Activated naive CD8-positive, alpha-beta T cell treated with anti-CD3 and anti-CD28 coated beads, Interleukin-2, amount 50 U/mL, for 16 hours (primary cell): ENCODE results near the gene SMIM14.
"Not testable (repeated sequence)": the region's sequence is repeated elsewhere in the genome, so short reads cannot be mapped to it uniquely, and the experiment has no call there.

Experiments used
- DNase-seq: peaks from one replicate; pipeline ENCODE4 v3.0.0-alpha.2; 2020; ENCODE audit warnings: low read depth, low spot score

The SMIM14 gene

DNA sequence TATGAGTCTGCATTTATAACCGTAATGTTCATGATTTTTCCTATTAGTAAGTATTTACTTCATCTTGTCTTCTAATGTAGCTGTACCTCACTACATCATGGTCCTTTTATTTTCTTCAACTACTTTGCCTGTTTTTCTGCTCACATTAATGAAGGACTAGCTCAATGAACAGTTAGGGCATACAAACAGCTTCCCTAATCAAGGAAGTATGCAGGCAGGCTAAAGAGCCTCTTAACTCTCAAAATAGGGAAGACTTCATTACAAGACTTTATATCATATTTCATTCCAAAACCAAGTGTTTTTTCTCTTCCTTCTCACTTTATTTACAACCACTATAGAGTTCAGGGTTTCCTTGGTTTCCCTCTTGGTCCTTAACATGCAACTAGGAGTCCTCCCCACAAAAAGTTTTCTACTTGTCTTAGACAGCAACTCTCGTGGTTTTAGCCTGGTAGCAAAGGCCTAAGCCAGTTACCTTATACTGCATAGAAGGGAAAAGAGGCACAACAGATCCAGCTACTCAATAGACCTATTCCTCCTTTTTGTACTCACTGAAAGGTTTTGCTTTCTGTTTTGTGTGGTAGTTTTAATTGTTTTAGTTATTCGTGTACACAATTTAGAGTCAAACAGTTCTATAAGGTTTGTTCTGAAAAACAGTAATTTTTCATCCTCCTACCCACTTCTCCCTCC, 40.8 kb downstream of the SMIM14 start:
- no peak for DNase-seq

DNA sequence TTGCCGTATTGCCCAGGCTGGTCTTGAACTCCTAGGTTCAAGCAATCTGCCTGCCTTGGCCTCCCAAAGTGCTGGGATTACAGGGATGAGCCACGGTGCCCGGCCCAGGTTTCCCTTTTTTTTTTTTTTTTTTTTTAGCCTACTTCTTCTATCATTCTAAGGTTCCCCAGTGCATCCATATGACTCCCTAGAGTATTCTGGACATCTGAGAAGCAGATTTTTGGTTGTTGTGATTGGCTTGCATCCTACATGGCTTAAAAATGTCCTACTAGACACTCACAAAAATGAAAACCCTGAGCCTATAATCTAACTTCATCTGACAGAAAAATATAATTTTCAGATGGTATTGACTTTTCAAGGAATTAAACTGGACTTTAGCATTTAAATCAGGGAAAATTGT, 41.7 kb downstream of the SMIM14 start:
- no peak for DNase-seq

DNA sequence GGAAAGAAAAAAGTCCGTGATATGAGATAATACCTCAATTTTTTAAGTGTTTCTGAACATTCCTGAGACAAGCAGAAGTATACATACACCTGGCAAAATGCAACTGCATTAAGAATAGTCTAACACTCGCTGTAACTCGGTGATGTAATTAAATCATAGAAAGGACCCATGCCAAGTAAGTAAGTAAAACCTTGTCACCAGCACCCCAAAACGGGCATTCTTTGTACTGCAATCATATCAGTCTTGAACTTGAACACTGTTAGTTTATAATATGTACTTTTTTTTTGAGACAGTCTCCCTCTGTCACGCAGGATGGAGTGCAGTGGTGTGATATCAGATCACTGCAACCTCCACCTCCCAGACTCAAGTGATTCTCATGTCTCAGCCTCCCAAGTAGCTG, 47.4 kb downstream of the SMIM14 start:
- DNase-seq, result no peak

DNA sequence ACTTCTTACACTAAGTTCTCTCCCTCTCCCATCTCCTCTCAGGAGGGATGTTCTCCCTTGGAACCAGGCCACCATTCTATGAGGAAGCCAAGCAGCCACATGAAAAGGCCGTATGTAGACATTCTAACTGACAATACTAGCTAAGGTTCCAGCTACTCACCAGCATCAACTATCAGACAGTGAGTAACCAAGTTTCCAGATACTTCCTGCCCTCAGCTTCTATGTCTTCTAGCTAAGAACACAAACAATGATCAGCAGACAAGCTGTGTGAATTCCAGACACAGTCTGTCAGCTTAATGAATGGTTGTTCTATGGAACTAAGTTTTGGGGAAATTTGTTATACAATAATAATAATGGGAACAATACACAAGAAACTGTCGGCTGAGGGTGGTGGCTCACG, 50.8 kb downstream of the SMIM14 start:
- DNase-seq, result no peak

DNA sequence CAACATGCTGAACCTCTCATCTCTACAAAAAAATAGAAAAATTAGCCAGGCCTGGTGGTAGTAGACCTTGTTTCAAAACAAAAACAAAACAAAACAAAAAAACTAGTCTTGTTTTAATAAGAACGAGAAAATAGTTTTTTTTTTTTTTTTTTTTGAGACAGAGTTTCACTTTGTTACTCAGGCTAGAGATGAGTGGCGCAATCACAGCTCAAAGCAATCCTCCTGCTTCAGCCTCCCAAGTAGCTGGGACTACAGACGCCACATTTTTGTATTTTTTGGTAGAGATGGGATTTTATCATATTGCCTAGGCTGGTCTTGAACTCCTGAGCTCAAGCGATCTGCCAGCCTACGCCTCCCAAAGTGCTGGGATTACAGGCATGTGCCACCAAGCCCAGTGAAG, 63.7 kb downstream of the SMIM14 start:
- no peak for DNase-seq

DNA sequence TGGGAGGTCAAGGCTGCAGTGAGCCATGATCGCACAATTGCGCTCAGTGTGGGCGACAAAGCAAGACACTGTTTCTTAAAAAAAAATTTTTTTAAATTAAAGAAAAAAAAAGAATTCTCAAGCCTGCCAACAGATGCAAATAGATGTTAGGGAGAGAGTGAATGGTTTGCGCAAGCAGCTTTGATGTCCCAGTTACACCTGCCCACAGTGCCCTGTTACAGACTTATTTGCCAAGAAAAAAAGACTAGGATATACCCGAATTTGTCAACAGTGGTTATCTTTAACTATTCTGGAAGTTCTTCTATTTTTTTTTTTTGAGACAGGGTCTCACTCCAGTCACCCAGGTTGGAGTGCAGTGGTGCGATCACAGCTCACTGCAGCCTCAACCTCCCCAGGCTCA, 67.2 kb downstream of the SMIM14 start:
- no peak for DNase-seq

DNA sequence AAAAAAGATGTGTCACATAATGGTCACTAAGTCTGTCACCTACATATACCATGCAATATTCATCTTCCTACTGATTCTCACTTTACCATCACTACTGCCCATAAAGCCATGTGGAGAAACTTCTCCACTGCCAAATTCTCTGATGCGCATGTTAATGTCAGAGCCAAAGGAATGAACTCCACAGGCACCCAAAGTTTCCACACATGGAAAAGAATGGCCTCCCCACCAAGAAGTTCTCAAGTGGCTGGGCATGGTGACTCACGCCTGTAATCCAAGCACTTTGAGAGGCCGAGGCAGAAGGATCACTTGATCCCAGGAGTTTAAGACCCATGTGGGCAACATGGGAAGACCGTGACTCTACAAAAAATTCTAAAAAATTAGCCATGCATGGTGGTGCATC, 67.6 kb downstream of the SMIM14 start:
- no peak for DNase-seq

DNA sequence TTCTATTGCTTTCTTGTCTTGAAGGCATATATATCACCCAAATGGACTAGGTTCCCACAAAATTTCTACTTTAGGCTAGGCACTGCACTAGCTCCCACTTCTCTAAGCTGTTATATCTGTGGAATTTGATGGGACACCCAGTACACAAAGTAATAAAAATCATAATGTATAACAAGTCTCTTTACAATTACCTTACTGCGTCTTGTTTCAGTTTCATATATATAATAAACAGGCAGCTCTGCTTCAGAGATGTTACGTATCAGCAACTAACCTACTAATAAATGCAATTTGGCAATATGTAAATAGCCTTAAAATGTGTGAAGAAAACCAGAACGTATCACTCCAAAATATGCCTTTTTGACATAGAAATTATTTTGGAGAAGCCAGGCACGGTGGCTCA, 69.5 kb downstream of the SMIM14 start:
- no peak for DNase-seq

DNA sequence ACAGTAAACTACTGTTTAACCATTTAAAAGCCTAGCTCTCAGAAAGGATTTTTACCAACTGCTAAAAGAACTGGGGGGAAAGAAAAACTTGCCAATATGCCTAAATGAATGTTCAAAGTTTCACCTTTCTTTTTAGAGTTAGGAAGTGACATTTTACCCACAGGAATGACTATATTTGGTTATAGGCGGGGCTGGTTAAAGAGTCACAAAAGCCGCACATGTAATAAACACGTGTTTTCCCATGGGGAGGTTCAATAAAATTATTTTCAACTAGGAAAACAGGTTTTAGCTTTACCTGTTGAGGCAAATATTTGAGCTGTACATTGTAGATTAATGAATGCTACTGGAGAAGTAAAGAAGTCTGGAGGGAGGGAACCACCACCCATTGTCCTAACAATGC, 69.9 kb downstream of the SMIM14 start:
- DNase-seq, result no peak

DNA sequence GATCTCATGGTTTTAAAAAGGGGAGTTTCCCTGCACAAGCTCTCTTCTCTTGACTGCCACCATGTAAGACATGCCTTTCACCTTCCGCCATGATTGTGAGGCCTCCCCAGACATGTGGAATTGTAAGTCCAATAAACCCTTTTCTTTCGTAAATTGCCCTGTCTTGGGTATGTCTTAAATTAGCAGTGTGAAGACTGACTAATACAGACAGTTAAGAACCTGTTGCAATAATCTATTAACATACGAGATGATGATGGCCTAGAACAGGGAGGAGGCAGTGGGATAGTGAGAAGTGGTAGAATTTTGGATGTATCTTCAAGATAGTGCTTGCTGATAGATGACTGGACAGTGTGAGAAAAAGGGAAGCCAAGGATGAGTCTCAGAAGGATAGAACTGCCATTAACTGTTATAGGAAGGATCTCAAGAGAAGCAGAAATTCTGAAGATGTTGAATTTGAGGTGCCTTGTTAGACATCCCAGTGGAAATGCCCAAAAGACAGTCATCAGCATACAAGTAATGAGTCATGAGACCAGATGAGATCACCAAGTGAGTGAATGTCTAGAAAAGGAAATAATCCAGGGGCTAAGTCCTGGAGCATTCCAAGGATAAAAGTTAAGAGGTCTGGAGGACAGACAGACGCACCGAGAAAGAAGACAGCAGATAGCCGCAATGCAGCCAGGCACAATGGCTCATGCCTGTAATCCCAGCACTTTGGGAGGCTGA, 72.6 kb downstream of the SMIM14 start:
- DNase-seq, result no peak

DNA sequence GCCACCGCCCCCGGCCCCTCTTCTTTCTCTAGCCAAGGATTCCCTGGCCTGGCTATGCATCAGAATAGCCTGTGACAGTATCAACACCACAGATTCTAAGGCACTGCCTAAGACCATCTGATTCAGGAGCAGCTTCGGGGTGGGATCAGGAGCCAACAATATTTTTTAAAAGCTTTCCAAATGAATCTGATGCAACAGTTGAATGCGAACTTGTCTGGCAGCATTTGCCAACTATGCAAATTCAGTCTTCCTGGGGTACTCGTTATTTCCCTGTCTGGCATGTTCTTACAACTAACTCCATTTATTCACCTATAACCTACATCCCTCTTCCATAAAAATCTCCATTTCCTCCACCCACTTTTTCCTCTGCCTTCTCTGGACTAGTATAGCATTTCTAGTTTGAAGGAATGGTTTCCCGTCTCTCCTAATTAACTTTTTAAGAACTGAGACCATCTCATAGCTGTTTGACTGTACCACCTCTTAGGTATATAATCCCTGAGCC, 75.3 kb downstream of the SMIM14 start:
- no peak for DNase-seq

DNA sequence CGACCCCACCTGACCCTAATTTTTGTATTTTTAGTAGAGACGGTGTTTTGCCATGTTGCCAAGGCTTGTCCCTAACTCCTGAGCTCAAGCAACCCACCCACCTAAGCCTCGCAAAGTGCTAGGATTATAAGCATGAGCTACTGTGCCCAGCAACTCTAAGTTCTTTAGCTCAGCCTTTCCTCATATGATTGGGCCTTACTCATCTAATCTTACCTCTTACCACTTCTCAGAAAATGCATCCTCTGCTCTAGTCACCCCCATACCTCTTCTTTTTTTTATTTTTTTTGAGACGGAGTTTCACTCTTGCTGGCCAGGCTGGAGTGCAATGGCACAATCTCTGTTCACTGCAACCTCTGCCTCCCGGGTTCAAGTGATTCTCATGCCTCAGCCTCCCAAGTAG, 75.9 kb downstream of the SMIM14 start:
- DNase-seq, result no peak

DNA sequence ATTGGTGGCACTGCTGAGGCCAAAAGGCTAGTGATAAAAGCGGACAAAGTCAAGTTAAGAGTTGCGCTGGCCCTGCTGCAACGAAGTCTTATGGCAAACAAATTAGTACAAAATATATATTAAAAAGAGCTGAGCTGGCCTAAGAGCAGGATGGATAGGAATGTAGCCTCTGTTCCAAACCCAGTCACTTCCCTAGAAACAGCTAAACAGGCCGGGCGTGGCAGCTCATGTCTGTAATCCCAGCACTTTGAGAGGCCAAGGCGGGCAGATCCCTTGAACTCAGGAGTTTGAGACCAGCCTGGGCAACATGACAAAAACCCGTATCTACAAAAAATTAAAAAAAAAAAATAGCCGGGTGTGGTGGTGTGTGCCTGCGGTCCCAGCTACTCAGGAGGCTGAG, 79.0 kb downstream of the SMIM14 start:
- DNase-seq, result no peak

DNA sequence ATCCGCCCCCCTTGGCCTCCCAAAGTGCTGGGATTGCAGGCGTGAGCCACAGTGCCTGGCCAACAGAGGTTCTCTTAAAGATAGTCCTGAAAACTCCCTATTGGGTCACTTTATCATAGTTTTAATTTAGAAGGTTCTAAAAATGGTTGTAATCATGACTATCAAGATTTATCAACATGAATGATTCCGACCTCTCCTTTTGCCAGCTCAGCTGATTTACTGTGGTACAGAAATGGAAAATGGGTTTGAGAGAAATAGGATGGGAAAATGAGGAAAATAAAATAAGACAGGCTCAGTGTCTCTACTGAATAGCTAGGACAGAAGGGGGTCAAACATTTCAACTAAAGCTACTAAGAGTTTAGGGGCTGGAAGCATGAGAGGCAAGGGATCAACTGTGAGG, 83.2 kb downstream of the SMIM14 start:
- no peak for DNase-seq

DNA sequence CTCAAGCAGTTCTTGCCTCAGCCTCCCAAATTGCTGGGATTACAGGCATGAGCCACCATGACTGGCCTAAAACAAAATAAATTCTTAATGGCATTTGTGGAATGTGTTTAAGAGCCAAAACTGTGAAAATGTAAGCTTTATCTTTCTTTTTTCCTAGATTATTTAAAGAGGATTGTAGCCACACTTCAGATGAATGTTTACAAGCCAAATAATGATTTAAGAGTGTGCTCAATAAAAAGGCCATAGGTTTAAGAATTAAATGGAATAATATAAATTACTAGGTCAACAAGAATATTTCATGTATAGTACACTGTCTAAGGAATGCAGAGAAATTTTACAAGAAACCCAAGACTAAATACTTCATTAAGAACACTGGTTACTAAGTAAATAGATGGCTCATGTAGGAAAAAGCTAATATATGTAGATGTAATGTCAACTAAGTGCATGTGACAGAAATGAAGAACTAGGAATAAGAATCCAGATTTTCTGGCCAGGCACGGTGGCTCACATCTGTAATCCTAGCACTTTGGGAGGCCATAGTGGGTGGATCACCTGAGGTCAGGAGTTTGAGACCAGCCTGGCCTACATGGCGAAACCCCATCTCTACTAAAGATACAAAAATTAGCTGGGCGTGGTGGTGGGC, 90.1 kb downstream of the SMIM14 start:
- no peak for DNase-seq

DNA sequence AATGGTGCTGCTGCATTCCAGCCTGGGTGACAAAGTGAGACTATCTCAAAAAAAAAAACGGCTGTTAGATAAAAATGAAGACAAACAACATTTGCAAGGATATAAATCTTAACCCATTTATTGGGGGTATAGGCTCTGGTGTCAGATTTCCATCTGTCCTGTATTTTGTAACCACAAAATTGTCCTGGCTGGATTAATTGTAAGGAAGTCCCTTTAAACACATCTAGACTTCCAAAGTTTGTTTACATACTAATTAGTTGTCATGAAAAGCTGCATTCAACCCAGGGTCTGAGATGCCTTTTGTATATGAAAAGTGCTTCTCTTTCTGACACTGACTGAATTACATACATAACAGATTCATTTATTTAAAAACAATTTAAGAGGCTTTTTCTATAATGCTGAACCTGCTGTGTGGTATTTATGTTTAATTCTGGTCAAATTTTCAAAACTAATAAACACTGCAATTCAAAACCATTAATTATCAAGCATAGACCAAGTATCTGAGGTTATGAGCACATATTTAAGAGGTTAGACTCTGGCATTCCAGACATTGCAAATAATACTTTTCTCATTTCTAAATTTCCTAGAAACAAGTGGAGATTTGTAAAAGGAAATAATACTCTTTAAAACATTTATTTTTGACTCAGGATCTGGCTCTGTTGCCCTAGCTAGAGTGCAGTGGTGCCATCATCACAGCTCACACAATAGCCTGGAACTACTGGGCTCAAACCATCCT, 93.9 kb downstream of the SMIM14 start:
- no peak for DNase-seq

DNA sequence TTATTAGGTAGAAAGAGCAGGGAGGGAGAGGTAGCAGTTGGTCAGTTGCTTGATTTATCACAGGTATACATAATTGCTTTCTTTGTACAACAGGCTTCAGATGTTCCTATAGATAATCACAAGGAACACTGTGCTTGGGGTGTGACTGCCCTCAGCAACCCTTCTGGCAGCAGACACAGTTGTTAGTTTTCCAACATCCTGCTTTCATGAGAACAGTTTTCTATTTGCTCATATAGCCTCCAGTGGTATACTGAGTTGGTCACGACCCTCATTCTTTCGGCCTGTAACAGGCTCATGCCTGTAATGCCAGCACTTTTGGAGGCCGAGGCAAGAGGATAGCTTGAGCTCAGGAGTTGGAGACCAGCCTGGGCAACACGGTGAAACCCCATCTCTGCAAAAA, 94.6 kb downstream of the SMIM14 start:
- DNase-seq, result not testable (repeated sequence)

DNA sequence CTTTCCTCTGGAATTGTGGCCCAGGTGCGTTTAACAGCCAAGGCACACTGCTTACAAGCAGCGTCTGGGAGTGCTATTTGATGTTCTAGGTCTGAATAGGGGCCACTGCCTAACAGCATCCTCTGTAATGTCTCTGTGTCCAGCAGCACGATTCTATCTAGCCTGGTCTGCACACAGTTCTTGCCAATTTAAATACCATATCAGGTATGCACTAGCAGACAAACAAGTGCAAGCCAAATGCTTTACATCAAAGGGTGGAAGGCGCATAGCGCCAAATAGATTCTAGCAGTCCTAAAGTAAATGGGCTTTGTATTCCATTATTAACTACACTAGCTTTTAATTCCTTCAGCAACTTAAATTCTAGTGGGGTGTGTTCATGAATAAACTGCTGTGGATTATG, 95.6 kb downstream of the SMIM14 start:
- no peak for DNase-seq

DNA sequence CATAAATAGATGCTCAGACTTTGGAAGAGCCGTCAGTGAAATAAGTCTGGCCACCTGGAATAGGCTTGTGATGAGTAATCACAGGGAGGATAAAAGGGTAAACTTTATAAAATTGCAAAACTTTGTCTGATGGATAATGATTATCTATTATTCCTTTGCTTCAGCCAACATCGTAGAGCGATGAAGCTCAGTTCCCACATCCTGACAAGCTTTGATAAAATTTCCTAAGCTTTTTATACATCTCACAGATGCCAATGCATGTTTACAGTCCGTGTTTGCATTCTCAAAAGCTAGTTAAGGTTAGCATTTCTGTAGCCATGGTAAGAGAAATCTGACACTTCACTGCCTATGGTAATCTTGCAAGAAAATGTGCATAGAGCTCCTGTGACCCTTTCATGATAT, 96.1 kb downstream of the SMIM14 start:
- DNase-seq, result no peak

DNA sequence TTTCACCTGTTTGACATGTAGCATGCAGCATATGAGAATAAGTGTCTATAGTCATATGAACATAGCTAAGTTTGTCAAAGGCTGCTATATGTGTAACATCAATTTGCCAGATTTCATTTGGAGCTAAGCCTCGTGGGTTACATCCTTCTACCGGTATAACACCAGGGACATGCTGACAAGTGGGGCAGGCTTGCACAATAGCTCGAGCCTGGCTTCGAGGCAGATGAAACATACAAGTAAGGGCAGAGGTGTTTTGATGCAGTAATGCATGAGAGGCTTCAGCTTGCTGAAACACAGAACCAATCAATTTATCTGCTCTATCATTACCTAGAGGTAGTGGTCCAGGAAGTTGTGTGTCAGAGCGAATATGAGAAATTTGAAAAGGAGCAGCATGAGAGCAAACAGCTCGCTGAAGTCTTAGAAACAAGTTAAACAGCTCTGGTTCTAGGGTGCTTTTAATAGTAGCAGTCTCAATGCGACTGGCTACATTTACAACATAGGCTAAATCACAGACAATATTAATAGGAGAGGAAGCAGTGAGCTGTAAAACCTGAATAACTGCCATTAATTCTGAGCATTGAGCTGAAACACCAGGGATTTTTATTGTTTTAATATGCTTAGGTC, 96.6 kb downstream of the SMIM14 start:
- no peak for DNase-seq

DNA sequence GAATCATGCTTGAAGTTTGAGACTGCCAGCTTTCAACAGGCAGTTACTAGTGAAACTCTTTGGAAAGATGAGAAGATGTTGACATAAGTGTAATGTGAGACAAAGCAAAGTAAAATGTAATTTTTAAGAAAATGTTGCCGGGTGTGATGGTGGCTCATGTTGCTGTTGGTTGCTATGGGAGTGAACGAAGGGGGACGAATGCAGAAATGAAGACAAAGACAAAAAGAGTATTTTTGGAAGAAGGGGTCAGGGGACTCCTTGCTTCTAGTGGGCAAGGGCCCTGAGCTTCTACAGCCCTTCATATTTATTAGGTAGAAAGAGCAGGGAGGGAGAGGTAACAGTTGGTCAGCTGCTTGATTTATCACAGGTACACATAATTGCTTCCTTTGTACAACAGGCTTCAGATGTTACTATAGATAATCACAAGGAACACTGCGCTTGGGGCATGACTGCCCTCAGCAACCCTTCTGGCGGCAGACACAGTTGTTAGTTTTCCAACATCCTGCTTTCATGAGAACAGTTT, 99.5 kb downstream of the SMIM14 start:
- no peak for DNase-seq

DNA sequence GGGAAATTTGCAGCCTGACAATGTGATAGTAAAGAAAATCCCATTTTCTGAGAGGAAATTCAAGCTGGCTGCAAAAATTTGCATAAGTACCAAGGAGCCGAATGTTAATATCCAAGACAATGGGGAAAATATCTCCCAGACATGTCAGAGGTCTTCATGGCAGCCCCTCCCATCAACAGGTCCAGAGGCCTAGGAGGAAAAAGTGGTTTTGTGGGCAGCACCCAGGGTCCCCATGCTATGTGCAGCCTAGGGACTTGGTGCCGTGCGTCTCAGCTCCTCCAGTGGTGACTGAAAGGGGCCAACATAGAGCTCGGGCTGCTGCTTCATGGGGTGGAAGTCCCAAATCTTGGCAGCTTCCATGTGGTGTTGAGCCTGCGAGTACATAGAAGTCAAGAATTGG, 105.1 kb downstream of the SMIM14 start:
- no peak for DNase-seq
